GM18951 (cell line): Measurements from ENCODE around the gene PTPRD.
"Not testable (repeated sequence)": the region's sequence is repeated elsewhere in the genome, so short reads cannot be mapped to it uniquely, and the experiment has no call there.

ENCODE experiments used
- POLR2A ChIP-seq: IDR thresholded peaks from 4 replicates; pipeline ENCODE4 v1.6.1; 2011; ENCODE audit warnings: mild to moderate bottlenecking; ENCODE audit not compliant: insufficient read length, insufficient read depth; ENCODE audit errors: extremely low read depth
- in situ Hi-C: fragments of 300-500 bp; cut with MboI; formaldehyde crosslinking; loops from one replicate; pipeline ENCODE4 v1.12.0; 2022; ENCODE audit warnings: low sequenced_read_pairs, mixed read lengths, inconsistent platforms; ENCODE audit not compliant: unreplicated experiment

PTPRD gene

GRCh38 chr9:8962084-8962483 lies 1650.7 kb downstream of the PTPRD start:
- in situ Hi-C loops = no loop called here
- TF ChIP-seq POLR2A = no peak

GRCh38 chr9:8961186-8961851 lies 1651.5 kb downstream of the PTPRD start:
- in situ Hi-C loops = no loop called here
- no peak for TF ChIP-seq POLR2A

DNA sequence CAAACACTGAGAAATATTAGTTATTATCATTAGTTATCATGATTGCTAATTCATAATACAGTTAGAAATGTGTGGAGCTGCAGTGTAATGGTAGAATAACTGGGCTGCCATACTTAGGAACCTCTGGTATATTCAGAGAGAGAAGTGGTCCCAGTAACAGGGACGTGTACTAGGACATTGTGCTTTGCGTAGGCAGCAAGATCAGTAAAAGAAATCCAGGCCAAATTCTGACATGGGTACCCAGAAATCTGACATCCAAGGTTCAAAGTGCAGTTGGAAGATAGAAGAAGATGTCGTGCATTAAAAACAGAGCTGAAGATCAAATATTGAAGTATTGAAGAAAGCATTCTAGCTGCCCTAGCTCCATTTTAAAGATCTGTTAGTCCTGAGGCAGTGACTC lies 1652.5 kb downstream of the PTPRD start:
- no peak for TF ChIP-seq POLR2A
- in situ Hi-C loops = no loop called here

DNA sequence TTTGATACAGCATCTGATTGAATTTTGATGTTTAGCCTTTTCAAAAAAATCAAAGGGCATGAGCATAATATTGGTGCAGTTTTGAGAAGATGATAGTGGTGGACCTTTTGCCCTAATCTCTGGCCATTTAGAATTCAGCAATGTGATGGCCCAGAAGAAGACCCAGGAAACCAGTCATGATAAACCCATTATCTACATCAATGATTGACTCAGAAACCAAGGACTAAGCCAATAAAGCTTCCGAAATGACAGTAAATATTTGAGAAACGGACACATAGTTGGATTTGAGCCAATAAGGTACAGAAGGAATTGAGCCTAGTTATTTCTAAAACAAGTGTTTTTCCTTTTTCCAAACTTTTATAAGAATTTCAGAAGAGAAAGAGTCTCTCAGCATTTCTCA lies 1654.4 kb downstream of the PTPRD start:
- in situ Hi-C loops = no loop called here
- no peak for TF ChIP-seq POLR2A

GRCh38 chr9:8955315-8955714 lies 1657.5 kb downstream of the PTPRD start:
- TF ChIP-seq POLR2A = no peak
- in situ Hi-C loops = no loop called here

DNA sequence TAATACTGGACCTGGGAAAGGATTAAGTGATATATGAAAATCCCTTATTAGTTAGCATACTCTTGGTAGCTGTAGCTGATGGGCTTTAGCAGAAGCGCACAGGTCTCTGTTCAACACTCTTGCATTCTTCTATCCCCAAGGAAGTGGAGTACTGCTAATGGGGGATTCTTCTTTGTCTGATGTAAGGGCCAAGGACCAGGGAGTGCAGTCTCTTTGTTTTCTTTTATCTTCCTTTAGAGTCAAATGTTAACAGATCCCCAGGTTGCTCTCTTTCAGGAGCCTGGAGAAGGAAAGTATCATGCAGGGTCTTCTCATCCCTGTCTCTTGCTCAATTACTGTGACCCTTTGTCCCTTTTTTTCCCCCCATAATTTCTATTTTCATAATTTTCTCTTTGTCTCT lies 1666.3 kb downstream of the PTPRD start:
- TF ChIP-seq POLR2A = no peak
- in situ Hi-C loops = no loop called here

DNA sequence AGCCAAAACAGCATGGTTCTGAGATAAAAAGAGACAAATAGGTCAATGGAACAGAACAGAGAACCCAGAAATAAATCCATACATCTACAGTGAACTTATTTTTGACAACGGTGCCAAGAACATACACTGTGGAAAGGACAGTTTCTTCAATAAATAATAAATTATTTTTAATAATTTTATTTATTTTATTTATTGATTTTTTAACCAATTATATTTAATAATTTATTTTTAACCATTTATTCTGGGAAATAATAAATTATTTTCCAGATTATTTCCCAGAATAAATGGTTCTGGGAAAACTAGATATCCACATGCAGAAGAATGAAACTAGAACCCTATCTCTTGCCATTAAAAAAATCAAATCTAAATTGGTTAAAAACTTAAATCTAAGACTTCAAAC lies 1669.4 kb downstream of the PTPRD start:
- in situ Hi-C loops = no loop called here
- TF ChIP-seq POLR2A = no peak

DNA sequence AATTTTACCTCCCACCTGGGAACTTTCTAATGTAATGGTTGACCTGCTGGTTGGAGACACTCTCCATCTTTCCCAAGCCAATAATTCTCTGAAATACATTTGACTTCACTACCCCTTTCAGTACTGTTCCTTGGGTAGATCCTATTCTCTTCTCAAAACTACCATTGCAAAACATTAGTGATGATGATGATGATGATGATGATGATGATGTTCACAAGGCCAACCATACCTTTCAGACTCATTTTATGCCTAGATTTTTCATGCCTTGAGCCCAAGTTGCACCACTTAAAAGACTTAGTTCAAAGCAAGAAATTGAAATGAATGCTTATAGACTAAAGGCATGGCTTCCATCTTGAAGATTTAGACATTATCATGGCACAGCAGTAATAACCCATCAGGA lies 1672.2 kb downstream of the PTPRD start:
- no peak for TF ChIP-seq POLR2A
- in situ Hi-C loops = no loop called here

DNA sequence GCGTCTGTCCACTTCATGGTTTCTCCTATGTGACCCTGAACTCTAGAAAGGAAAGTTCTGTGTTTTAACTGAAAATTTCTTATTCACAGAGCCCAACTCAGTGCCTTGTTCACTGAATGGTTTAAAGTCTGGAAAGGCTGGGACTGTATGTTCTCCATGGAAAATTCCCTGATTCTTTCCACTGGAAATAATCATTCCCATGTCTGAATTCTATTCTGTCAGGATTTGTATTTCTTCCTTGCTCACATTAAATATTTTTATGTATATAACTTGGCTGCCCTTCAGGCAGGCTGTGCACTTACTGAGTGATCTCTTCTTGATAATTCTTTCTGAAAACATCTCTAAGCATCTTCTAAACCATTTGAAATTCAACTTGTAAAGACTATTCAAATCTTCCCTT lies 1686.3 kb downstream of the PTPRD start:
- in situ Hi-C loops = no loop called here

DNA sequence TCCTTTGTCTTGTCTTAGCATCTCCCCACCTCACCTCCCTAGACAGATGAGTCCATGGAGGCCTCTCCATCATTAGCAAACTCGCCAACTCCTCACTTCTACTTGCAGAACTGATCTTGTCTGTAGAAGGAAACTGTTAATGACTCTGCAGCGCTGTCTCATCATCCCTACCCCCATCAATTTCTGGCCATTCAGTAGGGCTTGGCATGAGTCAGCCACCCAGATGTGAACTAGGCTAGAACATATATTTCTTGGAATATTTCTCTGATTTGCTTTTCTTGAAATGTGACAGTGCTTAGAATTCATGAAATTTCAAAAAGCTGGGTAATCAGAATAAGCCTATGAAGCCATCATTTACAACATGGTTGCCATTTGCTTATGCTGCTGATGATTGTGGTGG lies 1688.2 kb downstream of the PTPRD start:
- in situ Hi-C loops = no loop called here
- TF ChIP-seq POLR2A = no peak

More for the DNA sequence above, 1686.3 kb downstream of the PTPRD start:
- TF ChIP-seq POLR2A = no peak

DNA sequence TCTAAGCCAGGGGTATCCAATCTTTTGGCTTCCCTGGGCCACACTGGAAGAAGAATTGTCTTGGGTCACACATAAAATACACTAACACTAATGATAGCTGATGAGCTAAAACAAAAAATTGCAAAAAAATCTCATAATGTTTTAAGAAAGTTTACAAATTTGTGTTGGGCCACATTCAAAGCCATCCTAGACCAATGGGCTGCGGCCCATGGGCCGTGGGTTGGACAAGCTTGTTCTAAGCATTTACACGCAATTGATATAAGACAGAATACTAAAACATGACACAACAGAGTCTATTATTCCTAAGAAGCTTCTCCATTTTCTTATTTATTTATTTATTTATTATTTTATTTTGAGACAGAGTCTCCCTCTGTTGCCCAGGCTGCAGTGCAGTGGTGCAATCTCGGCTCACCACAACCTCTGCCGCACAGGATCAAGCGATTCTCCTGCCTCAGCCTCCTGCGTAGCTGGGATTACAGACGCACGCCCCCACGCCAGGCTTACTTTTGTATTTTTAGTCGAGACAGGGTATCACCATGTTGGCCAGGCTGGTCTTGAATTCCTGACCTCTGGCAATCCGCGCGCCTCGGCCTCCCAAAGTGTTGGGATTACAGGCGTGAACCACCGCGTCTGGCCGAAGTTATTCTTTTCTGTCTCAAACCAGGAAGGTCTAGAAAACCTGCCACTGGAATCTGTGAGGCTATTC lies 1692.2 kb downstream of the PTPRD start:
- in situ Hi-C loops = not testable (repeated sequence)

DNA sequence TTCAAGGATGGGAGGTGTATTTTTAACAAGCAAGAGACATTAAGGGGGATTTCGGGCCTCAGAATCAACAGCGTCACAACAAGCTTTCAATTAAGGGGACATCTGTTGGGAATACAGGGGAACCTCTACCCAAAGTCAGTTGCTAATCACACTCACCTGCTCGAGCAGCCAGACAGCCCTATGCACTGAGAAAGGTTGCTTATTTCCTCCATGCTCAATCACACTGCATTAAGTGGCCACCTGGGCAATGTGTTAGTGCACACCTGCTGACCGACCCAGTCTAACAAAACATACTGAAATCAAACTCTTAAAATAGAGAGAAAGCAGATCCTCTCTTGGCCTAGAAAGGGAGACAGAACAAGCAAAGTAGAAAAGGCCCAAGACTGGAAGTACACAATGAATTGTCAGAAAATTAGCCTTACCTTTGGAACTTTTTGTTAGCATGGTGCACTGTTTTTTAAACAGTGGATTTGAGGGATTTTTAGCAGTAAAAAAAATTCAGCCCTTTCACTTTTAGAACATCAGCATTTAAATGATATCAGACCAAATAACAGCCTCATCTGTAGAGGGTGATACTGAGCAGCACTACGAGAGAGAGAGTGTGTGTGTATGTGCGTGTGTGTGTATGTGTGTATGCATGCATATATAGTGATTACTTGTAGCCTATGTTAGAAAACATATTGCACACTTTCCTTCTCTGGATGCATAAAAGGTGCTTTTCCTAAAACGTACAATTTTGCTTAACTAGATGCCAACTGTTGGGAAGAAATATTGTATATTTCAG lies 1694.7 kb downstream of the PTPRD start:
- in situ Hi-C loops = no loop called here

DNA sequence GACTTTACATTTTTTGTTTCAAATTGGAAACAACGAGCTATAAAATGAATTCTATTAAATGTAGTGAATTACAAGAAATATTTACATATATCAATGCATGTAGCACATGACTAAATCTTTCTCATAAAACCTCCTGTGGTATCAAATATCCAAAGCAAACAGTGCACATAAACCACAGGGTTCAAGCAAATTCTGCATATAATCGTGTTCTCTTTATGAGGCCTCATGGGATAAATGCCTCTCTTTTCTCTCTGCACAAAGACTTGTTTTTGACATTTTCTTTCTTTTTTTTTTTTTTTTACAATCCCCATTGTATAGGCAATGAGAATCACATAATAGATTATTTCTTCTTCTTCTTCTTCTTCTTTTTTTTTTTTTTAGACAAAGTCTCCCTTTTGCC lies 1696.0 kb downstream of the PTPRD start:
- in situ Hi-C loops = no loop called here
- no peak for TF ChIP-seq POLR2A

More for the DNA sequence above, 1694.7 kb downstream of the PTPRD start:
- TF ChIP-seq POLR2A = no peak

DNA sequence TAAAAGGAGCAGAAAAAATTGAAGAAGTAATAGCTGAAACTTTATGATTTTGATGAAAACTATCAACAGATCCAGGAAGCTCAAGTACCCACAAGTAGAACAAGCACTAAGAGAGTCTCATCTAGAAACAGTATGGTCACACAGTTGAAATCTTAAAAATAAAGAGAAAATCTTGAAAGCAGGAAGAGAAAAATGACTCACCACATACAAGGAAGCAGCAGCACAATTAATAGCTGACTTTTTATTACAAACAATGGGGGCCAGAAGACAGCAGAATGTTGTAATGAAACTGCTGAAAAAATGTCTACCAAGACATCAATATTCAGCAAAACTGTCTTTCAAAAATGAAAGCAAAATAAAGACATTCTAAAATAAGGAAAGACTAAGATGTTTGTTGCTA lies 1704.9 kb downstream of the PTPRD start:
- in situ Hi-C loops = no loop called here
- no peak for TF ChIP-seq POLR2A

DNA sequence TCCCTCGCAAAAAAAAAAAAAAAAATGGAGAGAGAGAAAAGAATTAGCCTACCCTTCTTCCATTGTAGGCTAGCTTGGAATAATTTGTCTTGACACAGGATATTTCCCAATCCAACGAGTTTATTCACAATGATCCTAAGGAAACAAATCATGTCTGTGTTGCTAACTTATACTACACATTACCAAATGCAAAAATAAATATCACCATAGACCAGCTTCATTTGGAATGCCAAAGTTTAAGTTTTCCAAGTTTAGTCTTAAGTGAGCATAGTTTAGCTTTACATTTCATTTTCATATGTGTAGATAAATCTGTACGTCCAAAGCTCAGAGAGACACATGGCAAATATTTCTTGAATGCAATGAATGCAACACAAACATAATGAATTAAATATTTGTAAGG lies 1707.1 kb downstream of the PTPRD start:
- in situ Hi-C loops = no loop called here

More for the DNA sequence above, 1707.1 kb downstream of the PTPRD start:
- no peak for TF ChIP-seq POLR2A
